ENCODE measurements around the gene KDM4B. TPM values are rescaled to one million over a fixed set of nuclear protein-coding genes. Genes with fewer than 3 reads are reported as not detected.
"Not testable (repeated sequence)": the region's sequence is repeated elsewhere in the genome, so short reads cannot be mapped to it uniquely, and the experiment has no call there.

The KDM4B gene
- total RNA-seq, 1 experiment from 2014 or later = 5.6 TPM

- no peak for DNase-seq (ENCODE audit: extremely low read depth, low read depth)
Measured at GRCh38 chr19:5155586-5156210, 186.8 kb downstream of the KDM4B start.

- DNase-seq (ENCODE audit: extremely low read depth, low read depth) = no peak
Measured at GRCh38 chr19:5156231-5156986, 187.5 kb downstream of the KDM4B start.

GRCh38 chr19:5157186-5157585, 188.3 kb downstream of the KDM4B start:
- DNase-seq (ENCODE audit: extremely low read depth, low read depth) = no peak

GRCh38 chr19:5158549-5159134, 189.7 kb downstream of the KDM4B start:
- DNase-seq (ENCODE audit: extremely low read depth, low read depth) = not testable (repeated sequence)

- not testable (repeated sequence) for DNase-seq (ENCODE audit: extremely low read depth, low read depth)
Measured at GRCh38 chr19:5160158-5160795, 191.4 kb downstream of the KDM4B start.

GRCh38 chr19:5164845-5165696, 196.2 kb downstream of the KDM4B start:
- not testable (repeated sequence) for DNase-seq (ENCODE audit: extremely low read depth, low read depth)

- DNase-seq (ENCODE audit: extremely low read depth, low read depth) = no peak
Measured at GRCh38 chr19:5165697-5166019, 196.7 kb downstream of the KDM4B start.

GRCh38 chr19:5166262-5166661, 197.3 kb downstream of the KDM4B start:
- DNase-seq (ENCODE audit: extremely low read depth, low read depth) = no peak

GRCh38 chr19:5170329-5170745, 201.4 kb downstream of the KDM4B start:
- DNase-seq (ENCODE audit: extremely low read depth, low read depth) = no peak

- no peak for DNase-seq (ENCODE audit: extremely low read depth, low read depth)
Measured at GRCh38 chr19:5171711-5172110, 202.8 kb downstream of the KDM4B start.

- peak; percentile 94 for DNase-seq (ENCODE audit: extremely low read depth, low read depth)
Measured at GRCh38 chr19:5172859-5173630, 204.1 kb downstream of the KDM4B start.

- DNase-seq (ENCODE audit: extremely low read depth, low read depth) = no peak
Measured at GRCh38 chr19:5173993-5174392, 205.1 kb downstream of the KDM4B start.

- DNase-seq (ENCODE audit: extremely low read depth, low read depth) = no peak
Measured at GRCh38 chr19:5177745-5178450, 209.0 kb downstream of the KDM4B start.

- no peak for DNase-seq (ENCODE audit: extremely low read depth, low read depth)
Measured at GRCh38 chr19:5178841-5179240, 209.9 kb downstream of the KDM4B start.

- DNase-seq (ENCODE audit: extremely low read depth, low read depth) = no peak
Measured at GRCh38 chr19:5179256-5179655, 210.3 kb downstream of the KDM4B start.

GRCh38 chr19:5181329-5181728, 212.4 kb downstream of the KDM4B start:
- DNase-seq (ENCODE audit: extremely low read depth, low read depth) = no peak

- DNase-seq (ENCODE audit: extremely low read depth, low read depth) = no peak
Measured at GRCh38 chr19:5182751-5183150, 213.8 kb downstream of the KDM4B start.

GRCh38 chr19:5183616-5184015, 214.7 kb downstream of the KDM4B start:
- no peak for DNase-seq (ENCODE audit: extremely low read depth, low read depth)

GRCh38 chr19:5184930-5185329, 216.0 kb downstream of the KDM4B start:
- no peak for DNase-seq (ENCODE audit: extremely low read depth, low read depth)
